ENCODE measurements around the gene KCNQ1.

GRCh38 chr11:2870969-2871680 is 426.3 kb downstream of the KCNQ1 start:
- TF ChIP-seq CTCF (IDR thresholded peaks at IDR 0.05): no peak
- TF ChIP-seq EP300 (IDR thresholded peaks at IDR 0.05): no peak
- no peak for TF ChIP-seq POLR2A (IDR thresholded peaks at IDR 0.05)
